Activated CD8-positive, alpha-beta memory T cell treated with anti-CD3 and anti-CD28 coated beads, Interleukin-2, amount 10 ng/mL, durations not matched to agents 7 days and 5 days (primary cell): Measurements from ENCODE around the gene FOXC2. TPM values are rescaled to one million over a fixed set of nuclear protein-coding genes. Genes with fewer than 3 reads are reported as not detected.

ENCODE experiments used
- ATAC-seq: fragments of 150-1000 bp; cut with Tn5 transposase; one replicate; pipeline ENCODE4 v1.10.0; 2021; ENCODE audit warnings: moderate library complexity
- CTCF ChIA-PET: fragments of 350-600 bp; sonication (Branson Sonifier 250); formaldehyde crosslinking; loops from one replicate; lab custom pipeline; 2021; ENCODE audit warnings: antibody characterized with exemption; lab: Charles Lee
- DNase-seq: peaks from one replicate; pipeline ENCODE4 v3.0.0-alpha.2; 2020
- H3K27ac Mint-ChIP-seq: one replicate; pipeline ENCODE4 v1.8.0; 2021; ENCODE audit warnings: mild to moderate bottlenecking, mixed read lengths
- H3K27me3 Mint-ChIP-seq: one replicate; pipeline ENCODE4 v1.8.0; 2021; ENCODE audit warnings: mixed read lengths
- H3K36me3 Mint-ChIP-seq: one replicate; pipeline ENCODE4 v1.8.0; 2021; ENCODE audit warnings: mild to moderate bottlenecking, mixed read lengths
- H3K4me1 Mint-ChIP-seq: one replicate; pipeline ENCODE4 v1.8.0; 2021; ENCODE audit warnings: mixed read lengths
- H3K4me3 Mint-ChIP-seq: one replicate; pipeline ENCODE4 v1.8.0; 2021; ENCODE audit warnings: mild to moderate bottlenecking, moderate library complexity, mixed read lengths
- H3K9me3 Mint-ChIP-seq: one replicate; pipeline ENCODE4 v1.8.0; 2022; ENCODE audit warnings: low read depth, mixed read lengths
- total RNA-seq, 2 experiments: library from RNA; stranded (reverse); gene quantifications; one replicate each; pipeline ENCODE4 v1.2.3, GENCODE V29; 2021

Gene FOXC2
- not detected for total RNA-seq

DNA sequence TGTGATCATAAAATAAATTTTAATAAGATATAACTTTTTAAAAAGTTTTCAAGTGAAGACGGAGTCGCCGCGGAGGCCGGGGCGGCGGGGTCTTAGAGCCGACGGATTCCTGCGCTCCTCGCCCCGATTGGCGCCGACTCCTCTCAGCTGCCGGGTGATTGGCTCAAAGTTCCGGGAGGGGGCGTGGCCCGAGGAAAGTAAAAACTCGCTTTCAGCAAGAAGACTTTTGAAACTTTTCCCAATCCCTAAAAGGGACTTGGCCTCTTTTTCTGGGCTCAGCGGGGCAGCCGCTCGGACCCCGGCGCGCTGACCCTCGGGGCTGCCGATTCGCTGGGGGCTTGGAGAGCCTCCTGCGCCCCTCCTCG, at the start of gene FOXC2:
FOXC2 (plus strand) TSS at position 229 of the 365 bp plus-strand sequence. CDS start 507 bp downstream, outside the sequence.
- no peak within 1 kb of the TSS for H3K4me3 Mint-ChIP-seq
- H3K36me3 Mint-ChIP-seq, result no peaks in the 10 kb centered on the region
- H3K27me3 Mint-ChIP-seq, result peaks cover 72% of the 10 kb centered on the region
- DNase-seq (no peak), ATAC-seq (no peak)
- H3K9me3 Mint-ChIP-seq, result no peaks in the 10 kb centered on the region
- H3K4me1 Mint-ChIP-seq, result peaks cover 9% of the 10 kb centered on the region
- CTCF ChIA-PET, result no interaction called here
- H3K27ac Mint-ChIP-seq, result no peak within 1 kb of the TSS

DNA sequence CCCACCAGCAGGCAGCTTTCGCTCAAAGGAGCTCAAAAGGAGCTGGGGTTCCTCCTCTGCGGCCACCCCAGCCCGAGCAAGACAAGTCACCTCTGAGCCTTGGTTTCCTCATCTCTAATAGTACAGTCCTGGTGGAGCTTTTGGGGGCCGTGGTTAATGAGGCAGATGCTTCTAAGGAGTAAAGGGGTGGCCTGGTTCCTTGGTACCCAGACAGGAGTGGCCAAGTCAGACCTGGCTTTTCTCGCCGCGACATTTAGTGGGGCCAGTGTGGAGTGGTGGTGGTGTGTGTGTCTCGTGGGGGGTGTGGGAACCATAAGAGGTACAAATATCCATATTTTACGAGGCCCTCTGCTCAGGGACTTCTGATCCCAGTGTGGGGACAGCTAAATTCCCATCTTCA, 49.6 kb upstream of the FOXC2 start:
- no peak for ATAC-seq
- Mint-ChIP-seq H3K27me3 (peaks cover 84% of the 10 kb centered on the region), H3K36me3 (no peaks in the 10 kb centered on the region), H3K9me3 (no peaks in the 10 kb centered on the region), H3K27ac (no peak overlapping the region), H3K4me1 (peaks cover 3% of the 10 kb centered on the region), H3K4me3 (no peak overlapping the region)
- DNase-seq, result no peak
- CTCF ChIA-PET, result interaction anchor here (1.0 to 2.9 kb wide), 11 partner anchors 9 to 696 kb away, joined by 3 to 10 read pairs (median 4); no protein-coding TSS in a partner anchor

DNA sequence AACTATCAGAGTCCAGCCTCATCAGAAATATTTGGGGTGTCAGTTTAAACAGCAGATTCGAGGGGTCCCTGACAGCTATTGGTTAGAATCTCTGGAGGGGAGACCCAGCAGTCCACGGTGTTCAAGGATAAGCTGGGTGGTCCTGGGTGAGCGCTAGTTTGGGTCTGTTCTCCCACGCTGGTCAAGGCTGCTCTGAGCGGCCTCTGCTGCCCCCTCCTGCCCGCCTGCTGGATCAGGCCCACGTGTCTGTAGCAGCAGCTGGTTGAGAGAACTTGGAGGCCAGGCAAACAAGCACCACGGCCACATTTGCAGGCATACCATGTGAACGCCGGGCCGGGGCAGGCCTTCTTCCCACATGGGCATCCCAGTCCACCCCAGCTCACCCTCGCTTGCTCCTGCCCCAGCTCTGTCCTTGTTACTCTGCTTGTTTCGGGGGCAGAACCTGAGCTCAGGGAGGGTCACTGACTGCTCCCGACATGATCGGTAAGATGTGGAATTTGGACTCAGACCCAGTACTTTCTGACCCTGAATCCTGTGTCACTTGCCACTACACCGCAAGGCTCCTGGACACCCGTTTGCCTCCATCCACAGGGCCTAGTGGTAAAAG, 48.9 kb upstream of the FOXC2 start:
- Mint-ChIP-seq H3K4me3 (no peak overlapping the region), H3K36me3 (no peaks in the 10 kb centered on the region), H3K9me3 (no peaks in the 10 kb centered on the region), H3K27ac (no peak overlapping the region), H3K27me3 (peaks cover 79% of the 10 kb centered on the region), H3K4me1 (peaks cover 3% of the 10 kb centered on the region)
- DNase-seq, result peak; percentile 46
- ATAC-seq, result peak; percentile 39
- CTCF ChIA-PET, result interaction anchor here (0.6 to 2.9 kb wide), 13 partner anchors 8 to 697 kb away, joined by 3 to 10 read pairs (median 4); no protein-coding TSS in a partner anchor

DNA sequence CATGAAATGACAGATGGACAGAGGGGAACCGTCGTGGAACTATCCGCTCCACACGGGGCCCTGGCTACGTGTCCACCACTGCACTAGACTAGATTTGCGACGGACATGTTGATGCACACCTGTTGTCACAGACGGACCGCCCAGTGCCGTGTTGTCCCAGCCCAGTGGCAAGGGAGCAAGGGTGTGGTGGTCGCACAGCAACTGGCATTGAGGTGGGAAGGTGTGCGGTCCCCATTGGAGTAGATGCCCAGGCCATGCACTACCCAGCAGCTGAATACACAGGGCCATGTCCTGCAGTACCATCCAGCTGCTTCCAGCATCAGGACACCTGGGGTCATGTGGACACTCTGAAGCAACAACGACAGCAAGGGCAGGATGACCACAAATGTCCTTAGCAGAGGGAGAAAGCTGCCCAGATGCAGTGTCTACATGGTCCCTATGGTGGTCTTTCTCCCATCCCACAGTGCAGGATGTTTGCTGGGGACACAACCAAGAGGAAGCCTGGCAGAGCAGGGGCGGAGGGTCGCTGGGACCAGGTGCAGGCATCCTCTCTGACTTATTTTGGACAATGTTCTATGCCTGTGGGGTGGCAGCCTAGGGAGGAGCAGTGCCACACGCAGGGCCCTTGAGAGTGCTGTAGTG, 47.5 kb upstream of the FOXC2 start:
- no peaks in the 10 kb centered on the region for H3K9me3 Mint-ChIP-seq
- no peaks in the 10 kb centered on the region for H3K36me3 Mint-ChIP-seq
- no peak for ATAC-seq
- H3K4me1 Mint-ChIP-seq, result peaks cover 3% of the 10 kb centered on the region
- H3K4me3 Mint-ChIP-seq, result no peak overlapping the region
- peaks cover 70% of the 10 kb centered on the region for H3K27me3 Mint-ChIP-seq
- CTCF ChIA-PET, result interaction anchor here (0.6 to 2.9 kb wide), 11 partner anchors 8 to 698 kb away, joined by 3 to 10 read pairs (median 3); no protein-coding TSS in a partner anchor
- DNase-seq, result no peak
- H3K27ac Mint-ChIP-seq, result no peak overlapping the region

DNA sequence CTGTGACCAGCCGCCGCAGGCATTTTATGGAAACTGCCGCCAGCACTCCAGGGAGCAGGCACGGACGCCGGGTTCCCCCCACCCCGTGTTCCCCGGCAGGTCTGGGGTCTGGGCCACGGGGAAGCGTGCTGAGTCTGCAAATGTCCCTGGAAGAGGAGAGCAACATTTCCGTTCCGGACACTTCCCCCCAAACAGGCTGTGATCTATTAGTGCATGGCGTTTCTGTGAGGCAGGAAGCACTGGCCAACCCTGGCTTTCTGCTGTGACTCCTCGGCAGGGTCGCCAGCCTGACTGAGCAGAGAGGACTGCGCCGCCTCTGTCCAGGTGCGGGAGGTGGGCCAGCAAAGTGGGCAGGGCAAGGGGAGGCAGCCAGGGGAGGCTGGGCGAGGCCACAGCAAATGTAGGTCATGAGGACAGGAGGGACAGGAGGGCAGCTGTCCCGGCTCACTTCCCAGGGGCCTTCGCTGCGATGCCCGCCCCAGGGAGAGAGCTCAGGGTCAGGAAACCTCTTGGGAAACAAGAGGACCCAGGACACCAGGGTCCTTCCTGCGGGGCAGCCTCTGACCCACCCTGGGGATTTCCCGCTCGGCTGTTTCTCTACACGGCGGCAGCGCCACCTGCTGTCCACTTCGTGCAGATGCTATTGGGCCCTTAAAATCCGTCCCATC, 46.8 kb upstream of the FOXC2 start:
- Mint-ChIP-seq H3K27ac (no peak overlapping the region), H3K4me3 (no peak overlapping the region), H3K27me3 (peaks cover 64% of the 10 kb centered on the region), H3K4me1 (peaks cover 3% of the 10 kb centered on the region), H3K36me3 (no peaks in the 10 kb centered on the region), H3K9me3 (no peaks in the 10 kb centered on the region)
- ATAC-seq (peak; percentile 39), DNase-seq (peak; percentile 55)
- CTCF ChIA-PET, result interaction anchor here (0.6 to 1.6 kb wide), 6 partner anchors 14 to 698 kb away, joined by 3 to 6 read pairs (median 3); no protein-coding TSS in a partner anchor

DNA sequence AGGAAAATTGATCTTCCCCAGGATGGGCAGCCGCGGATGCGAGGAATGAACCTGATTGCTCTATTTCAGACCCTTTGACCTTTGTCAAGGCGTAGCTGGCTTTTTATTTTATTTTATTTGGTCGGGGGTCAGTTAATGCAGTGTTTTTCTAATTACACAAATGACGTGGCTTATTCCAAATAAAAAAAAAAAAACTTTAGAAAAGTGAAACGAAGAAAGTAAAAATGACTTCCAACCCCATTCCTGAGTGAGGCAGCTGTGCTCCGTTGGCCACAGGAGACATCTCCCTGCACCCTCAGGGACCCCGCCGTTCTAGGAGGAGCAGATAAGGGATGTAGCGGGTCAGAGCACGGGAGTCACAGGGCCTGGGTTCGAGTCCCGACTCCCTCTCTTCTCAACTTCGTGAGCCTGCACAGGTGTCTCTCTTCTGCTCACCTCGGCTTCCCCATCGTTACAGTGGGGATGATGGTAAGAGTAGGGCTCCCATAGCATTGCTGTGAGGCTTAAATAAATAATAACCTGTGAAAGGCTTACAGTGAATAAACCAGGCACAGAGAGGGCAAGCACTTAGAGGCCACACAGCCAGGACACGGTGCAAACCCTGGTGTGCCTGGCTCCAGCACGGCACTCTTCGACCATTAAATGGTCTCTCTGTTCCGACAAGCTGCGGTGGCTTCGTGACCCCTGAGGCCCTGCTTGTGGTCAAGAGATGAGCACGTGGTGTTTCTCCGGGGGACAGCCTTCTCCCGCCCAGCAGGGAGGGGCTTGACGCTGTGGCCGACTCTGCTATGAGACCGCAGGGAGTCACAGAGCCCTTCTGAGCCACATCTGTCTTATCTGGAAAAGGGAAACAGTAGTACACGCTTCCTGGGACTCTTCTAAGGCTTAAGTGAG, 46.1 kb upstream of the FOXC2 start:
- no peak overlapping the region for H3K4me3 Mint-ChIP-seq
- H3K36me3 Mint-ChIP-seq, result no peaks in the 10 kb centered on the region
- CTCF ChIA-PET, result interaction anchor here (0.9 to 1.6 kb wide), 4 partner anchors 13 to 699 kb away, joined by 3 to 6 read pairs (median 3); no protein-coding TSS in a partner anchor
- no peaks in the 10 kb centered on the region for H3K9me3 Mint-ChIP-seq
- no peak overlapping the region for H3K27ac Mint-ChIP-seq
- H3K27me3 Mint-ChIP-seq, result peaks cover 58% of the 10 kb centered on the region
- ATAC-seq, result no peak
- no peak for DNase-seq
- H3K4me1 Mint-ChIP-seq, result peaks cover 3% of the 10 kb centered on the region

DNA sequence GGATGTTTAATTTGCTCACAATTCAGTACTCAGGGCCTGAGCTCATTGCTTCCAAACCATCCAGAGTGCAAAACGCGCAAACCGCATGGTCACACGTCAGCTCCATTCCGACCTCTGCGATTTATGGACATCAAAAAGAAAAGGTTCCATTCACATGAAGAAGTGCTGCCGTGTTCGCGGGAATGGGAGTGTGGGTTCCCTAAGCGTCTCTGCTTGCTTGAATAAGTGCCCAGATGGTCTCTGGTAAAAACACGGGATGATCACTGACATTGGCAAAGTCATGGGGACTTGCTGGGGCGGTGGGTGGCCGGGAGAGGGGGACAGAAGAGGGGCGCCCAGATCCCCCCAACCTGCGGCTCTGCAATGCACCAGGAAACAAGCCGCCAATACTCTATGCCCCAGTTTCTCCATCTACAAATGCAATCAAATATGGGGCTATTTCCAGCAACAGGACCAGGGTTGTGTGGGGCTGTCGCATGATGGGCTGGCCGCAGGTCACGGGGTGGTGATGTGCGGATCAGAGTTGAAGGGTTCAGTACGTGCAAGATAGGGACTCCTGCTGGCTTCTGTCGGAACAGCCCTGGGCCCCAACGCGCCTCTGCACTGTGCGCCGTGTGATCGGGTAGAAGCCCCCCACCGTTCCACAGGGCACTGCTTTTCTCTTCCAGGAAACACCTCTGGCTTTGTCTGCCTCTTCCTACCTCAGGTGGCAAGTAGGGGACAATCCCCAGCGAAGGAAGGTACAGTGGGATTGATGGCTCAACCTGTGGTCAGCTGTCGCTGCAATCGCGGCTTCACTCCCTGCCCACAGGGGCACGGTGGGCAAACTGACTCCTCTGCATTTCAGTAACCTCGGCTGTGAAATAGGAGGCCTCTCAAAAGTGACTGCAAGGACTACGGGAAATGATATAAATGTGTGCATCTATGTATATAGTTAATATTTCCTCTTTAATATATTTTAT, 45.1 kb upstream of the FOXC2 start:
- Mint-ChIP-seq H3K27ac (no peak overlapping the region), H3K9me3 (no peaks in the 10 kb centered on the region), H3K27me3 (peaks cover 49% of the 10 kb centered on the region), H3K4me1 (peaks cover 3% of the 10 kb centered on the region), H3K4me3 (no peak overlapping the region), H3K36me3 (no peaks in the 10 kb centered on the region)
- no peak for ATAC-seq
- no peak for DNase-seq
- CTCF ChIA-PET, result no interaction called here

DNA sequence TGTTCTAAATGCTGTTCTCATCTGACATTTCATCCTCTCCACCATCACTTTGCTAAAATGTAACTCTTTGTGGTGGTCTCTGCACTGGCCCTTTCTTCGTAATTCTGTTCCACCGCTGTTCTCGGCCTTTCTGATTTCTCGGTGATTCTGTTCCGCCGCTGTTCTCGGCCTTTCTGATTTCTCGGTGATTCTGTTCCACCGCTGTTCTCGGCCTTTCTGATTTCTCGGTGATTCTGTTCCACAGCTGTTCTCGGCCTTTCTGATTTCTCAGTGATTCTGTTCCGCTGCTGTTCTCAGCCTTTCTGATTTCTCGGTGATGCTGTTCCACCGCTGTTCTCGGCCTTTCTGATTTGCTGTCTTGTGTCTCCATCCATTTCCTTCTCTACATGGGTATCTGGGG, 44.0 kb upstream of the FOXC2 start:
- H3K27ac Mint-ChIP-seq, result no peak overlapping the region
- DNase-seq (no peak), ATAC-seq (no peak)
- no peaks in the 10 kb centered on the region for H3K36me3 Mint-ChIP-seq
- CTCF ChIA-PET, result no interaction called here
- peaks cover 39% of the 10 kb centered on the region for H3K27me3 Mint-ChIP-seq
- H3K9me3 Mint-ChIP-seq, result no peaks in the 10 kb centered on the region
- no peak overlapping the region for H3K4me3 Mint-ChIP-seq
- H3K4me1 Mint-ChIP-seq, result peaks cover 3% of the 10 kb centered on the region

DNA sequence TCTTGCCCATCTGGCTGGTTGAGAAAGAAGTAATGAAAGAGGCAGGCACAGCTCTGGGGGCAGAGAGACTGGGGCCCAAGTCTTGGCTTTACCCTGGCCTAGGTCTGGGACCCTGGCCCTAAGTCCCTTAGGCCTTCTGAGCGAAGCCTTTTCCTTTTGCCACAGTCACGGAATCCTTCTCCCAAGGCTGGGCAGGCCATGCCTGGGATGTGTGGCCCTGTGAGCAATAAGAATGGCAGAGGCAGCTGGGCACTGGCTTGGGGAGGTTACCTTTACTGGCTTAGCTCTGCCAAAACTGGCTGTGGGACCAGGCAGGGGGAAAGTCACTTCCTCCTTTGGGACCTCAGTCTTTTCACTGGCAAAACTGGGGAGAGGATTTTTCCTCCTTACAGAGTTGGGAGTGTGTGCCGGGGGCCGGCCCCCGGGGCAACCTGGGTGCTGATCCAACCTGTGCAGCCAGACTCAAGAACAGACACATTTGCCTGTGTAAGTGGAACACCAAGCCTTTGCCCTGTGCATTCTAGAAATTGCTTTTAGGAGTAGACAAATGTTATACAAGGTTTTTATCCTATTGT, 43.4 kb upstream of the FOXC2 start:
- DNase-seq (no peak), ATAC-seq (no peak)
- H3K36me3 Mint-ChIP-seq, result no peaks in the 10 kb centered on the region
- peaks cover 3% of the 10 kb centered on the region for H3K4me1 Mint-ChIP-seq
- H3K27me3 Mint-ChIP-seq, result peaks cover 33% of the 10 kb centered on the region
- CTCF ChIA-PET, result no interaction called here
- no peak overlapping the region for H3K27ac Mint-ChIP-seq
- no peak overlapping the region for H3K4me3 Mint-ChIP-seq
- H3K9me3 Mint-ChIP-seq, result no peaks in the 10 kb centered on the region

DNA sequence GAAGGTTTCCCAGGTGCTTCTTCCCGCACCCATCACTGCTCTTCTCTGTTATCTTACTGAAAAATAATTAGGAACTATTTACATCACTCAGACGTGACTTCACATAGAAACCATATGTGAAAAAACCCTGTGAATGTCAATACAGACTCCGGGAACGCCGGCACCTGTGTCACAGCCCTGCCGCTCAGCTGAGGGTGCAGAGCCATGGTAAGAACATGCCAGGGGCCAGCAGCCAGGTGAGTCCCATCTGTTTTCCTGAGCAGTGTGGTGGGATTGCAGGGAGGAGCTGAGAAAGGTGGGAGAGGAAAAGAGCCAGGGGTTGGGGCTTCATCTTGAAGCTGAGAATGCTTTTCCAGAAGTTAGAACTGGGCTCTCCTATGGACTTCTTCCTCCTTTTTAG, 42.6 kb upstream of the FOXC2 start:
- no peak for DNase-seq
- CTCF ChIA-PET, result no interaction called here
- Mint-ChIP-seq H3K9me3 (no peaks in the 10 kb centered on the region), H3K36me3 (no peaks in the 10 kb centered on the region), H3K27ac (no peak overlapping the region), H3K4me3 (no peak overlapping the region), H3K4me1 (peaks cover 3% of the 10 kb centered on the region), H3K27me3 (peaks cover 26% of the 10 kb centered on the region)
- ATAC-seq, result no peak

DNA sequence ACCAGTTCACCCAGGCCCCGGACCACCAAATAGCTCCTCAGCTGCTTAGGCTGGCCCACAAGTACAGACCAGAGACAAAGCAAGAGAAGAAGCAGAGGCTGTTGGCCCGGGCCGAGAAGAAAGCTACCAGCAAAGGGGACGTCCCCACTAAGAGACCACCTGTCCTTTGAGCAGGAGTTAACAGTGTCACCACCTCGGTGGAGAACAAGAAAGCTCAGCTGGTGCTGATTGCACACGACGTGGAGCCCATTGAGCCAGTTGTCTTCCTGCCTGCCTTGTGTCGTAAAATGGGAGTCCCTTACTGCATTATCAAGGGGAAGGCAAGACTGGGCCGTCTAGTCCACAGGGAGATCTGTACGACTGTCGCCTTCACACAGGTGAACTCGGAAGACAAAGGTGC, 40.9 kb upstream of the FOXC2 start:
- Mint-ChIP-seq H3K36me3 (peaks cover 2% of the 10 kb centered on the region), H3K4me1 (no peaks in the 10 kb centered on the region), H3K9me3 (no peaks in the 10 kb centered on the region), H3K4me3 (no peak overlapping the region), H3K27ac (no peak overlapping the region), H3K27me3 (peaks cover 16% of the 10 kb centered on the region)
- CTCF ChIA-PET, result interaction anchor here (2.5 kb wide), 1 partner anchor 8 kb away, joined by 7 read pairs; no protein-coding TSS in a partner anchor
- DNase-seq, result no peak
- no peak for ATAC-seq

DNA sequence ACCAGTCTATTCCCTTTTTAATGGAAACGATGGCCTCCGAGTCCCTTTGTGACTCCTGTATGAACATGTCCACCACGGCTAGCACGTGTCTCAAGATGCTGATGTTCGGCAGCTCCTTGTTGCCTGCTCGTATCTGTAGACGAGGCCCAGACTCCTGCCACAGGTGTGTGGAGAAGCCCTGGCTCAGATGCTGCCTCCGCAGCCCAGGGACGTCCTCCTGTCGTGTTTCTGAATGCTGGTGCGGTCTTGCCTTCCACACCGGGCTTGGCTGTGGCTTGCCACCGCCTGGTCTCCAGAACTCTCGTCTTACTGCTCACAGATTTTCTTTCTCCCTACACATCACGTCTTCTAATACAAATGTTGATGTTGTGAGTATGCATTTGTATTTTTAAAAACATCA, 39.3 kb upstream of the FOXC2 start:
- Mint-ChIP-seq H3K9me3 (no peaks in the 10 kb centered on the region), H3K27ac (no peak overlapping the region), H3K4me3 (no peak overlapping the region), H3K27me3 (peaks cover 5% of the 10 kb centered on the region), H3K36me3 (peaks cover 2% of the 10 kb centered on the region), H3K4me1 (no peaks in the 10 kb centered on the region)
- ATAC-seq, result no peak
- DNase-seq, result no peak
- CTCF ChIA-PET, result interaction anchor here (2.5 kb wide), 1 partner anchor 10 kb away, joined by 7 read pairs; no protein-coding TSS in a partner anchor
